ENCODE data around the gene SMKR1. TPM values are rescaled to one million over a fixed set of nuclear protein-coding genes. Genes with fewer than 3 reads are reported as not detected.

SMKR1 gene
- total RNA-seq, 3 donors from 2014 or later (not counting 1 experiment from before 2014, with no cell fraction given): 4.9 to 9.7 (median 8.4) TPM

DNA sequence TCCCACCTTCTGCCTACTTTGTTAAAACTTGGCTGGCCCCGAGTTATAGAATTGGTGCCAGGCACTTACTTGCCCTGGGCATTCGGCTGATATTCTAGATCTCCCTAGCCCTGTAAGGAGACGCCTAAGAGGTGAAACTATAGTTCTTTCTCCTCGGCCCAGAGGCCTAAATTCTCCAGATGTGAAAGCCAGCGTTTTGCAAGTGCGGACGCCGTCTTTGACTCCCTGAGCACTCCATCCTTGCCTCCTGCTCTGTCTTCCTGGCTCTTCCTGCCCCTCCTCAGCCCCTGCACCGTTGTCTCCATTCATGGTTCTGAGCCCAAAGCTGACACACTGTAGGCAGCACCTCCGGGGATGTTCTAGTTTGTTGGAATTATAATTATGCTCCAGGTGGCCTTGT lies 11.2 kb downstream of the SMKR1 start:
- intact Hi-C loops (cut with micrococcal nuclease): no loop called here
- Histone ChIP-seq H3K4me3 (ENCODE audit: low read length) (no peak overlapping the region), H3K27me3 (ENCODE audit: control insufficient read depth, insufficient read depth, low read length) (no peaks in the 10 kb centered on the region), H3K4me1 (ENCODE audit: control insufficient read depth, insufficient read depth, low read length) (peaks cover 3% of the 10 kb centered on the region), H3K36me3 (ENCODE audit: control insufficient read depth, insufficient read depth, low read length) (no peaks in the 10 kb centered on the region), H3K27ac (ENCODE audit: low read length) (no peak overlapping the region), H3K9me3 (ENCODE audit: control insufficient read depth, insufficient read depth, low read length) (no peaks in the 10 kb centered on the region)
- no peak for TF ChIP-seq CTCF (IDR thresholded peaks at IDR 0.05)
- no peaks in the 10 kb centered on the region for H3K27me3 Mint-ChIP-seq (ENCODE audit: low read depth in 2 of 2)
- WGBS (ENCODE audit: insufficient coverage): 94% methylated on average over 10 of the region's 10 CpGs
- H3K4me3 Mint-ChIP-seq: no peak overlapping the region
- DNase-seq: no peak
- H3K4me1 Mint-ChIP-seq: peaks cover 17 to 20% of the 10 kb centered on the region in 2 donors
- H3K27ac Mint-ChIP-seq: no peak overlapping the region
- ATAC-seq: no peak
- no peaks in the 10 kb centered on the region for H3K9me3 Mint-ChIP-seq
- H3K36me3 Mint-ChIP-seq: no peaks in the 10 kb centered on the region

DNA sequence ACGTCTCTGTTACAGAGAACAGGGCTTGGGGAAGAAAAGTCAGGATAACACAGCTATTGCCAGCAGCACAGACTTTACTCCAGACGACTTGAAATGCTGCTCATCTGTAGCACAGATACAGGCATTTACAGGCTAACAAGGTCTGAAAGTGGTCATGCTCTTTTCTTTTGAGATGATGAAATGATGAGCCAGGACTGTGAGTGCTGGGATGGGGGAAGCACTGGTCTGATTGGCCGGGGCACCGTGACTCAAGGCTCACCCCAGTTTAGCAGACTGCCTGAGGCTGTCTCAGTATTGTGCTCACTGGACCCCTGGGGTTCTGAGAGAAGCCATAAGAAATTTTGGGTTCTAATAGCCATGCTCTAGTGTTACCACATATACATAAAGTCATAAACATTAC lies 12.4 kb downstream of the SMKR1 start:
- intact Hi-C loops (cut with micrococcal nuclease): no loop called here
- Histone ChIP-seq H3K4me3 (ENCODE audit: low read length) (no peak overlapping the region), H3K27me3 (ENCODE audit: control insufficient read depth, insufficient read depth, low read length) (no peaks in the 10 kb centered on the region), H3K36me3 (ENCODE audit: control insufficient read depth, insufficient read depth, low read length) (no peaks in the 10 kb centered on the region), H3K4me1 (ENCODE audit: control insufficient read depth, insufficient read depth, low read length) (peaks cover 3% of the 10 kb centered on the region), H3K9me3 (ENCODE audit: control insufficient read depth, insufficient read depth, low read length) (no peaks in the 10 kb centered on the region), H3K27ac (ENCODE audit: low read length) (no peak overlapping the region)
- TF ChIP-seq CTCF (IDR thresholded peaks at IDR 0.05): no peak
- no peak for DNase-seq
- H3K4me1 Mint-ChIP-seq: peaks cover 17 to 20% of the 10 kb centered on the region in 2 donors
- no peaks in the 10 kb centered on the region for H3K27me3 Mint-ChIP-seq (ENCODE audit: low read depth in 2 of 2)
- H3K9me3 Mint-ChIP-seq: no peaks in the 10 kb centered on the region
- WGBS (ENCODE audit: insufficient coverage): 89% methylated on average over 4 of the region's 4 CpGs
- no peaks in the 10 kb centered on the region for H3K36me3 Mint-ChIP-seq
- ATAC-seq: no peak
- H3K4me3 Mint-ChIP-seq: no peak overlapping the region
- H3K27ac Mint-ChIP-seq: no peak overlapping the region

- Histone ChIP-seq H3K27me3 (ENCODE audit: control insufficient read depth, insufficient read depth, low read length) (no peaks in the 10 kb centered on the region), H3K36me3 (ENCODE audit: control insufficient read depth, insufficient read depth, low read length) (no peaks in the 10 kb centered on the region), H3K9me3 (ENCODE audit: control insufficient read depth, insufficient read depth, low read length) (no peaks in the 10 kb centered on the region), H3K4me3 (ENCODE audit: low read length) (no peak overlapping the region), H3K27ac (ENCODE audit: low read length) (no peak overlapping the region), H3K4me1 (ENCODE audit: control insufficient read depth, insufficient read depth, low read length) (peaks cover 3% of the 10 kb centered on the region)
- ATAC-seq (no peak), DNase-seq (no peak)
- intact Hi-C loops (cut with micrococcal nuclease): no loop called here
- no peaks in the 10 kb centered on the region for H3K36me3 Mint-ChIP-seq
- no peak overlapping the region for H3K4me3 Mint-ChIP-seq
- no peaks in the 10 kb centered on the region for H3K27me3 Mint-ChIP-seq (ENCODE audit: low read depth in 2 of 2)
- no peaks in the 10 kb centered on the region for H3K9me3 Mint-ChIP-seq
- no peak for TF ChIP-seq CTCF (IDR thresholded peaks at IDR 0.05)
- WGBS (ENCODE audit: insufficient coverage): 80% methylated on average over 2 of the region's 4 CpGs
- peaks cover 17 to 20% of the 10 kb centered on the region in 2 donors for H3K4me1 Mint-ChIP-seq
- H3K27ac Mint-ChIP-seq: no peak overlapping the region
These were observed 13.1 kb downstream of the SMKR1 start for GRCh38 chr7:129515381-129515780.

- WGBS (ENCODE audit: insufficient coverage): 81% methylated on average over 5 of the region's 6 CpGs
- Mint-ChIP-seq H3K9me3 (no peaks in the 10 kb centered on the region), H3K27ac (peak overlapping the region; percentile 37 to 69), H3K4me1 (peaks cover 29% of the 10 kb centered on the region in 2 donors), H3K27me3 (ENCODE audit: low read depth in 2 of 2) (no peaks in the 10 kb centered on the region), H3K4me3 (no peak overlapping the region), H3K36me3 (no peaks in the 10 kb centered on the region)
- Histone ChIP-seq H3K27me3 (ENCODE audit: control insufficient read depth, insufficient read depth, low read length) (no peaks in the 10 kb centered on the region), H3K36me3 (ENCODE audit: control insufficient read depth, insufficient read depth, low read length) (no peaks in the 10 kb centered on the region), H3K9me3 (ENCODE audit: control insufficient read depth, insufficient read depth, low read length) (no peaks in the 10 kb centered on the region), H3K4me3 (ENCODE audit: low read length) (no peak overlapping the region), H3K27ac (ENCODE audit: low read length) (no peak overlapping the region), H3K4me1 (ENCODE audit: control insufficient read depth, insufficient read depth, low read length) (peaks cover 3% of the 10 kb centered on the region)
- intact Hi-C loops (cut with micrococcal nuclease): no loop called here
- TF ChIP-seq CTCF (IDR thresholded peaks at IDR 0.05): no peak
- ATAC-seq (no peak), DNase-seq (no peak)
These were observed 15.6 kb downstream of the SMKR1 start for GRCh38 chr7:129517931-129518330.
